ENCODE results near the gene IGSF6.
A peak's percentile ranks its signal among the peaks of the same experiment; 100 is the strongest.

IGSF6 gene

DNA sequence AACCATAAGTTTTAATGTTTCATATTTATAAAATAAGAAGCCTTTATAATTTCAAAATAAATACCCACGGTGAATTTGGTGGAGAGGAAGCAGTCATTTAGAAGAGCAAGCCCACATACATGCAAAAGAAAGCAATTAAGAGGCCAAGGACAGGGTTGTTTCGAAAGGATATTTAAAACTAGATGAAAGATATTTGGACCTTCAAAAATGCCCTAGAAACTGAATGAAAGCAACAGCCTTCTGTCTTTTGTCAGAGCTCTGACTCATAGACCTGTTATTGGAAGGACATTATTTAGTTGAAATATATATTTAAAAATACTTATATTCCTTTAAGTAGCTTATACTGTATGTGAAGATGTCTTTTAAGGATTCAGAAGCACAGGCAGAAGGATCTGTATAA, 61.6 kb downstream of the IGSF6 start:
- TF ChIP-seq, protein P1, sequence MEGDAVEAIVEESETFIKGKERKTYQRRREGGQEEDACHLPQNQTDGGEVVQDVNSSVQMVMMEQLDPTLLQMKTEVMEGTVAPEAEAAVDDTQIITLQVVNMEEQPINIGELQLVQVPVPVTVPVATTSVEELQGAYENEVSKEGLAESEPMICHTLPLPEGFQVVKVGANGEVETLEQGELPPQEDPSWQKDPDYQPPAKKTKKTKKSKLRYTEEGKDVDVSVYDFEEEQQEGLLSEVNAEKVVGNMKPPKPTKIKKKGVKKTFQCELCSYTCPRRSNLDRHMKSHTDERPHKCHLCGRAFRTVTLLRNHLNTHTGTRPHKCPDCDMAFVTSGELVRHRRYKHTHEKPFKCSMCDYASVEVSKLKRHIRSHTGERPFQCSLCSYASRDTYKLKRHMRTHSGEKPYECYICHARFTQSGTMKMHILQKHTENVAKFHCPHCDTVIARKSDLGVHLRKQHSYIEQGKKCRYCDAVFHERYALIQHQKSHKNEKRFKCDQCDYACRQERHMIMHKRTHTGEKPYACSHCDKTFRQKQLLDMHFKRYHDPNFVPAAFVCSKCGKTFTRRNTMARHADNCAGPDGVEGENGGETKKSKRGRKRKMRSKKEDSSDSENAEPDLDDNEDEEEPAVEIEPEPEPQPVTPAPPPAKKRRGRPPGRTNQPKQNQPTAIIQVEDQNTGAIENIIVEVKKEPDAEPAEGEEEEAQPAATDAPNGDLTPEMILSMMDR (IDR thresholded peaks at IDR 0.05; ENCODE audit: control insufficient read depth, insufficient read depth, low read depth, low read length, missing control alignments): no peak
- no peak for DNase-seq (ENCODE audit: low read depth)
- H3K4me3 ChIP-seq (ENCODE audit: control insufficient read depth, low read depth, low read length): no peak overlapping the region

DNA sequence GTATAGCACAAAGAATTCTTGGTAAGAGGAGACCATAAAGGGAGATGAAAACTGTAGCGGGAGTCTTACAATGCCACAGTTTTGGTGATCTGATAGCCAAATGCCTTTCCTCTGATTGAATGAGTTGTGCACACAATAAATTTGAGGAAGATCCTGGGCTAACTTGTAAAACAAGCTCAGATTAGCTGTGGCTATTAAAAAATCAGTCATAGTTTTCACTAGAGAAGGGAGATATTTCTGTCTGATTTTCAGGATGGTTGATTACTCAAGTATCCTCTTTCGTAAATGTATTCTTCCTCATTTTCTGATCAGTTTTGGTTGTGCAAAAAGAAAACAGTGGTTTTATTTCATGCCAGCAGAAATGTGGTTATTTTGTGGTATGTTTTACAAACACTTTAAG, 62.1 kb downstream of the IGSF6 start:
- peak; percentile 45 for DNase-seq (ENCODE audit: low read depth)
- H3K4me3 ChIP-seq (ENCODE audit: control insufficient read depth, low read depth, low read length): no peak overlapping the region
- TF ChIP-seq, protein P1 (IDR thresholded peaks at IDR 0.05; ENCODE audit: control insufficient read depth, insufficient read depth, low read depth, low read length, missing control alignments): no peak

DNA sequence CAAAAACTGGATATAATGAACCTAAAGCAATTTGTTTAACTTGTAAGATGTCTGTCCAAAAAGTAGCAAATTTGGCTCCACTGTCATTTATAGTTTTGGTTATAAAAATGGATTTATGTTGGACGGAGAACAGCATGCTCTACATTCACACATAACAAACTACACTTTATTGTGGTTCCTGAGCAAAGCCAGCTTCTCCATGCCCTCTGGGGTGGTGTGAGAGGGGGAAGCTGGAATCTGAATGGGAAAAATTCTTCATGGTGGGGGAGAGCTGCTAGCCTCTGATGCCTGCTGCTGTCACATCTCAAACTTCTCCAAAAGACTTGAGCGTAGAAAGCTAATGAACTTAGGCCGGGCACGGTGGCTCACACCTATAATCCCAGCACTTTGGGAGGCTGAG, 62.9 kb downstream of the IGSF6 start:
- no peak for DNase-seq (ENCODE audit: low read depth)
- TF ChIP-seq, protein P1 (IDR thresholded peaks at IDR 0.05; ENCODE audit: control insufficient read depth, insufficient read depth, low read depth, low read length, missing control alignments): no peak
- H3K4me3 ChIP-seq (ENCODE audit: control insufficient read depth, low read depth, low read length): no peak overlapping the region

All from AG09309 (cell line).